ENCODE data around the gene CPT1A.

The CPT1A gene

GRCh38 chr11:68727783-68728182, 113.9 kb downstream of the CPT1A start:
- no peak for TF ChIP-seq ZNF274 (IDR thresholded peaks at IDR 0.05; ENCODE audit: low read depth, low read length)
- H3K4me3 ChIP-seq (ENCODE audit: low read length), result no peak overlapping the region

GRCh38 chr11:68724293-68724692, 117.4 kb downstream of the CPT1A start:
- no peak for TF ChIP-seq ZNF274 (IDR thresholded peaks at IDR 0.05; ENCODE audit: low read depth, low read length)
- no peak overlapping the region for H3K4me3 ChIP-seq (ENCODE audit: low read length)

GRCh38 chr11:68722143-68722542, 119.6 kb downstream of the CPT1A start:
- TF ChIP-seq ZNF274 (IDR thresholded peaks at IDR 0.05; ENCODE audit: low read depth, low read length), result no peak

GRCh38 chr11:68721075-68721474, 120.6 kb downstream of the CPT1A start:
- no peak for TF ChIP-seq ZNF274 (IDR thresholded peaks at IDR 0.05; ENCODE audit: low read depth, low read length)
- H3K4me3 ChIP-seq (ENCODE audit: low read length), result no peak overlapping the region

More at GRCh38 chr11:68722143-68722542, 119.6 kb downstream of the CPT1A start:
- no peak overlapping the region for H3K4me3 ChIP-seq (ENCODE audit: low read length)

- no peak for TF ChIP-seq ZNF274 (IDR thresholded peaks at IDR 0.05; ENCODE audit: low read depth, low read length)
- H3K4me3 ChIP-seq (ENCODE audit: low read length), result no peak overlapping the region
Measured at GRCh38 chr11:68715456-68716122, 126.1 kb downstream of the CPT1A start.

GRCh38 chr11:68714060-68714856, 127.5 kb downstream of the CPT1A start:
- no peak overlapping the region for H3K4me3 ChIP-seq (ENCODE audit: low read length)
- no peak for TF ChIP-seq ZNF274 (IDR thresholded peaks at IDR 0.05; ENCODE audit: low read depth, low read length)

GRCh38 chr11:68711114-68711513, 130.6 kb downstream of the CPT1A start:
- TF ChIP-seq ZNF274 (IDR thresholded peaks at IDR 0.05; ENCODE audit: low read depth, low read length), result no peak

GRCh38 chr11:68710409-68710808, 131.3 kb downstream of the CPT1A start:
- H3K4me3 ChIP-seq (ENCODE audit: low read length), result no peak overlapping the region

More at GRCh38 chr11:68711114-68711513, 130.6 kb downstream of the CPT1A start:
- H3K4me3 ChIP-seq (ENCODE audit: low read length), result no peak overlapping the region

GRCh38 chr11:68709062-68709461, 132.7 kb downstream of the CPT1A start:
- no peak overlapping the region for H3K4me3 ChIP-seq (ENCODE audit: low read length)
- TF ChIP-seq ZNF274 (IDR thresholded peaks at IDR 0.05; ENCODE audit: low read depth, low read length), result no peak

More at GRCh38 chr11:68710409-68710808, 131.3 kb downstream of the CPT1A start:
- TF ChIP-seq ZNF274 (IDR thresholded peaks at IDR 0.05; ENCODE audit: low read depth, low read length), result no peak

GRCh38 chr11:68707527-68707926, 134.2 kb downstream of the CPT1A start:
- no peak for TF ChIP-seq ZNF274 (IDR thresholded peaks at IDR 0.05; ENCODE audit: low read depth, low read length)
- no peak overlapping the region for H3K4me3 ChIP-seq (ENCODE audit: low read length)

- H3K4me3 ChIP-seq (ENCODE audit: low read length), result no peak overlapping the region
- no peak for TF ChIP-seq ZNF274 (IDR thresholded peaks at IDR 0.05; ENCODE audit: low read depth, low read length)
Measured at GRCh38 chr11:68704887-68705286, 136.8 kb downstream of the CPT1A start.
